Left renal cortex interstitium (tissue), 4 donors: ENCODE measurements around the gene FSCN2. TPM values are rescaled to one million over a fixed set of nuclear protein-coding genes. Genes with fewer than 3 reads are reported as not detected.
"Not testable (repeated sequence)": the region's sequence is repeated elsewhere in the genome, so short reads cannot be mapped to it uniquely, and the experiment has no call there.

Experiments used
- DNase-seq, 4 donors: peaks; one replicate each; pipeline ENCODE4 v3.0.0-alpha.2; 2013; ENCODE audit warnings: low read depth in 4 of 4, low spot score in 2 of 4, missing footprints in 1 of 4
- polyA plus RNA-seq, 4 donors: library from polyadenylated mRNA; unstranded; fragments of 120-200 nt; gene quantifications; one replicate each; pipeline ENCODE4 v1.2.1, GENCODE V29; 2013; ENCODE audit not compliant: insufficient read length in 4 of 4

The FSCN2 gene
- polyA plus RNA-seq, 4 donors, result 1.3 to 2.8 (median 2.1) TPM

DNA sequence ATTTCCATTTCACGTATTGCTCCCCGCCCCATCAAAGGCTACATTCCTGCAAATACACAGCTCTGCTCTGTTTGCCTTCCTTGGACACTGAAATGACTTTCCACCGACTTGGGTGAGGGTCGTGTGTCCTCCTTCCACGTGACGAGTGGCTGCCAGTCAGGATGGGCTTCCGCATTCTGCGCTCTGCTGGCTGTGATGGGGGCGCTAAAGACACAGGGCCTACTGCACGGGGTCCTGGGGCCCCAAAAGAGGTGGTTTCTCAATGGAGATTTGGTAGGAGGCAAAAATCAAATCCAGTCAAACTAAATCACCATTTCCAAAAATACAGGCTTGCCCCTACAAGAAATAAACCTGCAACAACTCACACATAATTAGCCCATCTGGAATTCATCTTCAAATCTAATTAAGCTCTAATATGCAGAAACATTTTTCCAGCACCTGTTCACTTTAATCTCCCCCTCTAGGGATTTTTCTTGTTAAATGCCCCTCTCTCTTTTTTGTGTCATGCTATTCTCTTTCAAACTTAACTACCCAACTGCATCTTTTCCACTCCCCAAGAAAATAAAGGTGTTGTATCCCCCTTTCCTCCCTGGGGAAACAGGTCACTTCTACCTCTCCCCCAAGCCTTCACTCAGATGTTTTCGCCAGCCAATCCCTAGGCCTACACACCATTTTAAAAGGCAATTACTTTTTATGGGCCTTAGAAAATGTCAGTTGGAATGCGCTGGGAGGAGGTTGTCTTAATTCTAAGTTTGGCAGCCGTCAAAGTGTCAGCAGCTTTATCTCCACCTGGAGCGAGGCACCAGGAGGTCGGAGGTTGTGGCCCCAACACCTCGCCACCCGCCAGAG is 45.8 kb downstream of the FSCN2 start:
- DNase-seq, result no peak

DNA sequence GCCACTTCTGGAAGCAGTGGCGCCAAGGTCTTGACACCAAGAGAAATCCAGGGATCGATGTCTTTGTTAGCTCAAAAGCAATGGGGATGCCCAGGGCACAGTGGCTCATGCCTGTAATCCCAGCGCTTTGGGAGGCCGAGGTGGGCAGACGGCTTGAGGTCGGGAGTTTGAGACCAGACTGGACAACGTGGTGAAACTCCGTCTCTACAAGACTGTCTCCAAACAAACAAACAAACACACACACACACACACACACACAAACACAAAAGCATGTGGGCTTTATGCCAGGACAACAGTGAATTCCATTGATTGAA is 46.4 kb downstream of the FSCN2 start:
- no peak for DNase-seq

GRCh38 chr17:81575836-81576235 is 47.7 kb downstream of the FSCN2 start:
- no peak for DNase-seq

DNA sequence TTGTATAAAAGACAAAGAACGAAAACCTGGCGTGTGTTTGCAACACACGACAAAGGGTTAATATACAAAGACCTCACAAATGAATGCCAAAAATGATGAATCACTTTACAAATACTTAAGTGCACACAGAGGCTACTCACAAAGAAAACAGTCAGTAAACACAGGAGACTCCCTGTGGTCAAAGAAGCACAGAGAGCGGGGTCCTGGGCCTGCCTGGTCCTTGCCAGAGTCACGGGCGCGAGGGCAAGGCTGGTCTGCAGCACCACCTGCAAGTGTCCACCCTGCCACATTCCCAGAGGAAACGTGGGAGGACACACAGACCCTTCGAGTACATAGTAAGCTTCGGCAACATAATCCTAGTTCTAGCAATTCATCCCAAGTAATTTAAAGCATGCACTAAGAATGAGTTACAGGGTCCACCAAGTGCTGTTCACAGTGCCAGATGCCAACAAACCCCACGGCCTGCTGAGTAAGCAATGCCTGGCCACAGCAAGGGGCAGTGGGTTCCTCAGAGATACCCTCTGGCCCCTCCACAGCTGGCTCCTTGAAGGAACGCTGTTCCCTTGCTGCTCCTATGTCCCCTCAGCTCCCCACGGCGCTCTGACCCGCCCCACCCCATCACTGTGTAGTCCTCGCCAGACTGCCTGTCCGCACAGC is 48.6 kb downstream of the FSCN2 start:
- DNase-seq, result no peak

DNA sequence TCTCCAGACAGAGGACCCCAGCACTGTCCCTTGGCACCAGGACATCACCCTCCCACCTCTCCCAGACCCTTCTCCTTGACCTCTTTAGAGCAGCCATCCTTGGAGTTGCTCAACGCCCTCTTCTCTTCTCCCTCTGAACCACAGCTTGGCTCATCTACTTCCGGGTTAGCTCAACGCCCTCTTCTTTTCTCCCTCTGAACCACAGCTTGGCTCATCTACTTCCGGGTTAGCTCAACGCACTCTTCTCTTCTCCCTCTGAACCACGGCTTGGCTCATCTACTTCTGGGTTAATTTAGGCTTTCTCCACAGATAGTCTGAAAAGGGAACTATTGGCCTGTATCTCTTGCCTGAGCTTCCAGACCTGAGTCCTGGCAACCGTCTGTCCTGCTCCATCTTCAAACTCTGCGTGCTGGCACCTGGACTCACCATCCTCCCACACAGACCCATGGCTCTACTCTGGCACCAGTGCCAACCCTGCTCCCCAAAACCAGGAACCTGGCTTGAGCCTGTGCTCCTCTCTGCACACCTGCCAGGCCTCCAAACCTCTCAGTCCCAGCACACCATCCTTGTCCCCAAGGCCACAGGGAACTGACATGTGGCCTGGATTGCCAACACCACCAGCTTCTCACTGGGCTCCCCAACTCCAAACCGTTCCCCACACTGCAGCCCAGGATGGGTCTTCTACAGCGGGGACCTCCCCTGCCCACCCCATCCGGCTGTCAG is 49.3 kb downstream of the FSCN2 start:
- no peak for DNase-seq

- DNase-seq, result no peak
Observed at GRCh38 chr17:81578038-81578441, 49.9 kb downstream of the FSCN2 start.

DNA sequence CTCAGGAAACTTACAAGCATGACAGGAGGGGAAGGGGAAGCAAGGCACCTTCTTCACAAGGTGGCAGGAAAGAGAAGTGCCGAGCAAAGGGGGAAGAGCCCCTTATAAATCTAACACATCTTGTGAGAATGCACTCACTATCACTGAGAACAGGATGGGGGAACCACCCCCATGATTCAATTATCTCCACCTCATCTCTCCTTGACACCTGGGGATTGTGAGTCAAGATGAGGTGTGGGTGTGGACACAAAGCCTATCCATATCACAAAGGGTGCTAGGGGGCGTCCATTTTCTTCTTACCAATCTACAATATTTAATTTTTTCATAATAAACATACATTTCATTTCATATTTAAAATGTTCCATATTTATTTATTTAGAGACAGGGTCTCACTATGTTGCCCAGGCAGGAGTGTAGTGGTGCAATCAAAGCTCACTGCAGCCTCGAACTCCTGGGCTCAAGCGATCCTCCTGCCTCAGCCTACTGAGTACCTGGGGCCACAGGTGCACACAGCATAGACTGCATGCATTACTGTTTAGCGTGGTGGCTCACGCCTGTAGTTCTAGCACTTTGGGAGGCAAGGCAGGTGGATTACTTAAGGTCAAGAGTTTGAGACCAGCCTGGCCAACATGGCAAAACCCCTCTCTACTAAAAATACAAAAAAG is 50.5 kb downstream of the FSCN2 start:
- DNase-seq, result no peak

GRCh38 chr17:81579298-81579697 is 51.1 kb downstream of the FSCN2 start:
- no peak for DNase-seq

GRCh38 chr17:81579821-81580321 is 51.7 kb downstream of the FSCN2 start:
- DNase-seq, result no peak

DNA sequence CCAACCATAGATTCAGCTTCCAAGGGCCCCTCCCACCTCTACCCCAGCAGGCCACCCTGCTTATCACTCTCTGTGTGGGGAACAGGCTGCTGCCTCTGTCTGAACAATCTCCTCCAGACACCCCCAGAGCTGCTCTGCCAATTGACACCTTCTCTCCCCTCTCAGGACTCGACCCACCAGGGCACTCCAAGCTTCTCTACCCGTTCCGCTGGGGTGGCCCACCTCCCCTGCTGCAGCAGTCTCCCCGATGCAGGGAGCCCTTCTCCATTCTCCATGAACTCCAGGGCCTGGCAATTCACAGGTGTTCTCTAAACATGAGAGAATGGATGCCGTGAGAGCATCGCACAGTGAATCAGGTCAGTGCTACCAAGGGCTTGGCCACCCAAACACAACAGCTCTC is 52.3 kb downstream of the FSCN2 start:
- DNase-seq, result no peak

DNA sequence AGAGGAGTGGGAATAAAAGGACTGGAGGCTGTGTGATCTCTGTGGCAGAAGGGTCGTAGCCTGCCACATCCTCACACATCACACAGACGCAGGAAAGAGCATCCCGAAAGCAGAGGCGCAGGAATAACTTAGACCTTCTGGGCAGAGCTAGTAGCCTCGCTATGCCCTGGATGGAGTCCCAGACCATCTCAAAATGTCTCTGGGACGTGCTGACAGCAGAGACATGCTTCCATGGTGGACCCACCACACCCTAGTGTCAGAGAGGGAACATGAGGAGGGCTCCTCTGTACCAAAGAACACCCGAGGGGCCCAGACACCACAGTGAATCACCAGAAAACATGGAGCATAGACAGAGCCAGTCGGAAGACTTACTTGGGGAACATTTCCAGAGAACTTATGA is 53.6 kb downstream of the FSCN2 start:
- no peak for DNase-seq

DNA sequence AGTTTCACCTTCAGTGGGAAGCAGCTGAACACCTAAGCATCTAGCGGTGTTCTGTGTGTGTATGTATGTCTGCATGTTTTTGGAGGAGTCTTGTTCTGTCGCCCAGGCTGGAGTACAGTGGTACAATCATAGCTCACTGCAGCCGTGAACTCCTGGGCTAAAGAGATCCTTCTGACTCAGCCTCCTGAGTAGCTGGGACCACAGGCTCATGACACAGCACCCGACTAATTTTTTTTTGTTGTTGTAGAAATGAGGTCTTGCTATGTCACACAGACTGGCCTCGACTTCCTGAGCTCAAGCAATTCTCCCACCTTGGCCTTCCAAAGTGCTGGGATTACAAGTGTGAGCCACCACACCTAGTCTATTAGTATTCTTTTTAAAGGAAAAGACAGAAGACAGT is 54.2 kb downstream of the FSCN2 start:
- no peak for DNase-seq

GRCh38 chr17:81582749-81583148 is 54.6 kb downstream of the FSCN2 start:
- no peak for DNase-seq

- no peak for DNase-seq
Observed at GRCh38 chr17:81583589-81584342, 55.6 kb downstream of the FSCN2 start.

- not testable (repeated sequence) for DNase-seq
Observed at GRCh38 chr17:81584771-81585170, 56.6 kb downstream of the FSCN2 start.

DNA sequence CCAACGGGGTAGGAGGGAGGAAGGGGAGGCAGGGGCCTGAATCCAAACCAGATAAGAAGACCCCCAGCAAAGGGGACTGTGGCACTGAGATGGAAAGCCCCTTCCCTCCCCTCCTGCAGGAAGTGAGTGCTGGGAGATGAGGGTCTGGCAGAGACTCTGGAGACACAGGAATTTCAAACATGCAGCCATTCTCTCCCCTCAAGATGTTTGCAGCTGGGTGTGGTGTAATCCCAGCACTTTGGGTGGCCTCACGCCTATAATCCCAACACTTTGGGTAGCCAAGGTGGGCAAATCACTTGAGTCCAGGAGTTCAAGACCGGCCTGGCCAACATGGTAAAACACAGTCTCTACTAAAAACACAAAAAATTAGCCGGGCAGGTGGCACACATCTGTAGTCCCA is 57.9 kb downstream of the FSCN2 start:
- no peak for DNase-seq
